GM06990 (cell line): ENCODE measurements around the gene C8A.

ENCODE experiments used
- DNase-seq: peaks from one replicate; pipeline ENCODE4 v3.0.0-alpha.2; 2011; ENCODE audit not compliant: insufficient read length; ENCODE audit errors: extremely low read depth
- H3K27me3 ChIP-seq: replicated peaks from 2 replicates; pipeline ENCODE4 v1.6.0; 2011; ENCODE audit warnings: low read length; ENCODE audit not compliant: control insufficient read depth, insufficient read depth
- H3K36me3 ChIP-seq: 2 replicates; pipeline ENCODE4 v1.5.1; 2011; ENCODE audit warnings: low read length; ENCODE audit not compliant: control insufficient read depth, insufficient read depth
- H3K4me3 ChIP-seq: replicated peaks from 2 replicates; pipeline ENCODE4 v1.5.1; 2011; ENCODE audit warnings: low read depth, mild to moderate bottlenecking, control low read depth, low read length
- CTCF ChIP-seq: IDR thresholded peaks from 2 replicates; pipeline ENCODE4 v1.5.1; 2011; ENCODE audit warnings: low read length, control low read depth, mild to moderate bottlenecking, inconsistent platforms; ENCODE audit not compliant: insufficient read depth, poor library complexity, severe bottlenecking

Gene C8A

GRCh38 chr1:56901716-56902115 lies 47.1 kb downstream of the C8A start:
- Histone ChIP-seq H3K36me3 (no peaks in the 10 kb centered on the region), H3K4me3 (no peak overlapping the region), H3K27me3 (no peaks in the 10 kb centered on the region)
- DNase-seq = no peak
- no peak for TF ChIP-seq CTCF

- DNase-seq = no peak
- Histone ChIP-seq H3K36me3 (no peaks in the 10 kb centered on the region), H3K27me3 (no peaks in the 10 kb centered on the region), H3K4me3 (no peak overlapping the region)
- TF ChIP-seq CTCF = no peak
Observed at GRCh38 chr1:56903778-56904177, 49.2 kb downstream of the C8A start.

- Histone ChIP-seq H3K4me3 (no peak overlapping the region), H3K36me3 (no peaks in the 10 kb centered on the region), H3K27me3 (no peaks in the 10 kb centered on the region)
- TF ChIP-seq CTCF = no peak
- DNase-seq = no peak
Observed at GRCh38 chr1:56904663-56905397, 50.2 kb downstream of the C8A start.

GRCh38 chr1:56905667-56906066 lies 51.1 kb downstream of the C8A start:
- no peak for DNase-seq
- H3K27me3 ChIP-seq = no peaks in the 10 kb centered on the region
- H3K4me3 ChIP-seq = no peak overlapping the region
- no peak for TF ChIP-seq CTCF
- no peaks in the 10 kb centered on the region for H3K36me3 ChIP-seq

- no peak for DNase-seq
- TF ChIP-seq CTCF = no peak
- H3K36me3 ChIP-seq = no peaks in the 10 kb centered on the region
- no peak overlapping the region for H3K4me3 ChIP-seq
- H3K27me3 ChIP-seq = no peaks in the 10 kb centered on the region
Observed at GRCh38 chr1:56908619-56909221, 54.1 kb downstream of the C8A start.
